ENCODE results near the gene KSR1. TPM values are rescaled to one million over a fixed set of nuclear protein-coding genes. Genes with fewer than 3 reads are reported as not detected.

The KSR1 gene
- total and polyA plus RNA-seq, 2 of the 8 experiments (the other 6 are each of a cell fraction or from before 2014, with no cell fraction given): 14.1 to 34.7 TPM

- no peak overlapping the region for H3K4me3 ChIP-seq (ENCODE audit: extremely low read depth in 1 of 4, insufficient read depth in 2 of 4, low read depth in 3 of 4, low read length in 4 of 4)
- no peak overlapping the region for H2BK12ac ChIP-seq (ENCODE audit: low read depth, low read length)
- H2BK5ac ChIP-seq (ENCODE audit: low read depth, low read length): no peak overlapping the region
- H3K27me3 ChIP-seq (replicated peaks in 1 of 4; ENCODE audit: control insufficient read depth in 3 of 4, extremely low read depth in 1 of 4, insufficient read depth in 3 of 4, low read length in 3 of 4): no peaks in the 10 kb centered on the region
- H3K27ac ChIP-seq (ENCODE audit: low read depth, low read length): no peak overlapping the region
- 94% methylated on average over 3 of the region's 3 CpGs; no CpG with 5 or more reads in 1 of the 2 experiments for WGBS, 2 experiments (ENCODE audit: extremely low coverage in 1 of 2, insufficient coverage in 1 of 2, insufficient read length in 1 of 2, insufficient replicate concordance in 2 of 2, low coverage in 1 of 2, low lambda C conversion rate in 2 of 2, missing lambda C conversion rate in 1 of 2)
- H3K4ac ChIP-seq (replicated peaks; ENCODE audit: insufficient read length, low read depth, low read length): no peak overlapping the region
- H3K23me2 ChIP-seq (ENCODE audit: low read depth, low read length): no peaks in the 10 kb centered on the region
- H4K20me1 ChIP-seq (replicated peaks in 1 of 2; ENCODE audit: control insufficient read depth in 1 of 2, insufficient read depth in 2 of 2, low read length in 2 of 2): no peaks in the 10 kb centered on the region
- no peaks in the 10 kb centered on the region for H3K4me1 ChIP-seq (replicated peaks in 1 of 4; ENCODE audit: control insufficient read depth in 3 of 4, insufficient read depth in 4 of 4, low read length in 3 of 4)
- H3K9me3 ChIP-seq (ENCODE audit: insufficient read depth in 2 of 2, low read depth in 1 of 2, low read length in 1 of 2): no peaks in the 10 kb centered on the region
- no peak overlapping the region for H2BK120ac ChIP-seq (replicated peaks; ENCODE audit: low read depth, low read length)
- DNase-seq (ENCODE audit: low read depth in 1 of 2, low spot score in 2 of 2) (no peak), FAIRE-seq (no peak)
- no peak overlapping the region for H2BK20ac ChIP-seq (ENCODE audit: low read length)
- H3K36me3 ChIP-seq (ENCODE audit: control insufficient read depth in 2 of 4, insufficient read depth in 4 of 4, low read length in 3 of 4): peaks cover 3 to 19% (median 11%) of the 10 kb centered on the region in 4 experiments; a peak in 7 of 8 replicates
- ChIA-PET POLR2A (ENCODE audit: partially characterized antibody) (no interaction called here), CTCF (ENCODE audit: partially characterized antibody) (interaction anchor here (0.7 to 7.2 kb wide), 8 partner anchors 10 to 233 kb away, joined by 3 to 52 read pairs (median 7); partner anchors contain the start of gene LGALS9)
- no peak overlapping the region for H2AK5ac ChIP-seq (ENCODE audit: low read depth, low read length)
- no peak overlapping the region for H3K56ac ChIP-seq (replicated peaks; ENCODE audit: insufficient read length, low read depth, low read length)
- H3K18ac ChIP-seq (ENCODE audit: extremely low read depth, low read length): no peak overlapping the region
- no peak overlapping the region for H3K9ac ChIP-seq (replicated peaks in 1 of 4; ENCODE audit: extremely low read depth in 1 of 4, low read depth in 3 of 4, low read length in 3 of 4)
- no peak overlapping the region for H3K4me2 ChIP-seq (ENCODE audit: insufficient read depth in 1 of 2, low read depth in 2 of 2, low read length in 2 of 2)
- no peaks in the 10 kb centered on the region for H3K79me1 ChIP-seq (ENCODE audit: low read depth, low read length)
- no peak overlapping the region for H2AFZ ChIP-seq (ENCODE audit: low read length)
- H2BK15ac ChIP-seq (ENCODE audit: low read length): no peak overlapping the region
- H4K91ac ChIP-seq (replicated peaks; ENCODE audit: insufficient read length, low read length): no peak overlapping the region
- no peak overlapping the region for H4K8ac ChIP-seq (ENCODE audit: extremely low read depth, insufficient read depth, low read length)
- H3K23ac ChIP-seq (ENCODE audit: insufficient read length): no peak overlapping the region
- no peak overlapping the region for H4K5ac ChIP-seq (ENCODE audit: insufficient read length, low read depth, low read length)
- H3K79me2 ChIP-seq (ENCODE audit: control insufficient read depth in 1 of 2, insufficient read depth in 2 of 2, low read length in 2 of 2): no peaks in the 10 kb centered on the region
- no peak overlapping the region for H3K14ac ChIP-seq (ENCODE audit: insufficient read length)
- TF ChIP-seq CHD2 (IDR thresholded peaks at IDR 0.05; ENCODE audit: low read length) (no peak), MAX (IDR thresholded peaks at IDR 0.05) (no peak), BRCA1 (IDR thresholded peaks at IDR 0.05; ENCODE audit: low read depth, low read length) (no peak), TAF1 (IDR thresholded peaks at IDR 0.05; ENCODE audit: low read depth, low read length) (no peak), POLR2A (IDR thresholded peaks at IDR 0.05; ENCODE audit: control extremely low read depth in 1 of 2, low read depth in 2 of 2, low read length in 2 of 2) (no peak), RBBP5 (IDR thresholded peaks at IDR 0.05; ENCODE audit: borderline replicate concordance, low read depth, low read length) (no peak), EZH2 (IDR thresholded peaks at IDR 0.05; ENCODE audit: low read depth, low read length, severe bottlenecking) (no peak), SIN3A (conservative IDR thresholded peaks at IDR 0.05 in 1 of 2, IDR thresholded peaks at IDR 0.05 in 1 of 2; ENCODE audit: low read depth in 1 of 2, low read length in 2 of 2) (no peak), GTF2F1 (IDR thresholded peaks at IDR 0.05; ENCODE audit: borderline replicate concordance, low read depth, low read length) (no peak), FOSL1 (IDR thresholded peaks at IDR 0.05; ENCODE audit: insufficient read depth, low read depth, low read length) (no peak)
These were observed 157.2 kb downstream of the KSR1 start for GRCh38 chr17:27613433-27613832.

All from H1 (cell line).